Pancreas (tissue), 10 donors: ENCODE data around the gene ERRFI1. TPM values are rescaled to one million over a fixed set of nuclear protein-coding genes. Genes with fewer than 3 reads are reported as not detected.

Experiments
- ATAC-seq, 4 donors: fragments of 200-7000 bp; cut with Tn5 transposase; one replicate each; pipeline versions ENCODE4 v1.8.0 to v1.9.1; 2020; ENCODE audit warnings: mild to moderate bottlenecking in 4 of 4, moderate library complexity in 4 of 4
- DNase-seq, 6 donors: peaks; one replicate each; pipeline ENCODE4 v3.0.0-alpha.2; 2020
- FAIRE-seq: peaks from 2 replicates; lab custom pipeline; 2012; peaks lifted over from hg19 to GRCh38; lab: Jason Lieb, UNC
- H3K27ac ChIP-seq, 4 donors: fragments of 200-600 bp; sonication (generic); 1 replicate in 3 of 4; 2 replicates in 1 of 4; pipeline versions ENCODE4 v1.5.0 to v1.8.0; 2020
- H3K27me3 ChIP-seq, 4 donors: fragments of 200-600 bp; one replicate each; pipeline ENCODE4 v1.8.0; 2021
- H3K36me3 ChIP-seq, 3 donors: fragments of 200-600 bp; sonication (generic) in 1 of 3; one replicate each; pipeline versions ENCODE4 v1.5.0 to v1.8.0; 2020 to 2021
- H3K4me1 ChIP-seq, 3 donors: fragments of 200-600 bp; one replicate each; pipeline ENCODE4 v1.8.0; 2021
- H3K4me3 ChIP-seq, 4 donors: fragments of 200-600 bp; sonication (generic) in 2 of 4; one replicate each; pipeline versions ENCODE4 v1.5.0 to v1.8.0; 2020 to 2021
- H3K9me3 ChIP-seq, 4 donors: fragments of 200-600 bp; one replicate each; pipeline ENCODE4 v1.8.0; 2021
- WGBS, 2 donors: extraction: QIAGEN DNeasy Blood & Tissue Kit; methylation state at CpG; one replicate each; pipeline ENCODE4 v1.1.7; 2013; 5-methylcytosine and 5-hydroxymethylcytosine counted together
- intact Hi-C, 3 donors: fragments of 100-400 bp; cut with DNase I; formaldehyde crosslinking; loops; one replicate each; pipeline versions ENCODE4 v1.11.1 to v1.14.2; 2022
- polyA plus RNA-seq, 2 donors: library from polyadenylated mRNA; stranded (reverse); fragments of 200-250 nt; gene quantifications; one replicate each; pipeline ENCODE4 v1.2.3, GENCODE V29; 2013
- total RNA-seq, 6 donors: library from RNA; stranded (reverse); fragmentation: NEBNext Ultra II Directional in 4 of 6; extraction: Animal tissue kit (Norgen Biotek cat#: 25700) in 4 of 6; gene quantifications; one replicate each; pipeline versions ENCODE4 v1.2.1 to v1.2.4, GENCODE V29; 2021 to 2023
- TF ChIP-seq, protein P1 (sequence below), 4 donors: fragments of 200-600 bp; sonication (generic) in 3 of 4; IDR thresholded peaks; one replicate each; pipeline versions ENCODE4 v1.5.0 to v1.8.0; 2021; ENCODE audit warnings: antibody characterized with exemption in 4 of 4
- donor health status: healthy with polysubstance abuse.
- donor health status: DM: no; HTN: no; CAD: no; lungs with moderate emphysema.
- donor health status: DM: no; HTN: no; CAD: no.
- donor health status: control.
- donor health status: control.
- donor health status: Bipolar disorder and iron deficiency.
- donor health status: DM: yes; HTN: yes; CAD: no.
- donor health status: DM: no; HTN: no; CAD: no.
- donor health status: DM: no; HTN: no; CAD: no.
- donor health status: DM: yes; HTN: yes; CAD: no.

ERRFI1 gene
- total and polyA plus RNA-seq, 8 donors: 36.4 to 392 (median 101) TPM

DNA sequence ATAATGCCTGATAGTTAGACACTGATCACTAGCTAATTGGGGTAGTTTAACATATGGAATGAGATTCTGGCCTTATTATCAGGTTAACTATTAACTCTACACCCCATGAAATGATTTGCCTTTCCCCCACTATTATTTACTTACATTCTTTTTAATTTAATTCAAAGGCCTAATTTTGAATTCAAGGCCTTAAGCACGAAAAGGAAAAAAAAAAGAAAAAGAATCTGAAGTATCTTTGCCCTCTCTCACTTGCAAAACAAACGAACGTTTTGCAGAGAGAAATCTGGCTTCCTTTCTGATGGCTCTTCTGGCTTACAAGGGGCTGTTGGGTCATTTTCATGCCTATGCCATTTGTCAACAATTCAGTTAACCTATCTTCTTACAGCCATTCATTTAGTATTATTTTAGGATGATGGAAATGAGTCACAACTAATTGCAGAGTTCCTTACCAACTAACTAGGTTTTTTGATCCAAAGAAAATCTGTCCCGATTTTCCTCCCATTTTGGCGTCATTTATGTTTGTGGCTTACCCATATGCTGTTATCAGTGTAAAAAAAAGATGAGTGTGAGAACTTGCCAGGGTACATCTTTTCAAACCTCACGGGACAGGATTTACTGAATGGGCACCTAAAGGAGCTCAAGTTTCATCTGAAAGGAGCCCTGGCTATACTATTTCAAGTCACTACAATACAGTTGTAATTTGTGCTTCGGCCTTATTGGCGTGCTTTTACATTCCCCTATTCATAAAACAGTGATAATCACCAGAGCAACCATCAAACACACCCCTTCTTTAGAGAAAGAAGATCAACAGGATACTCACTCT, 1.9 kb upstream of the ERRFI1 start:
- Histone ChIP-seq H3K27ac (peak overlapping the region; percentile 98 to 100 (median 99)), H3K9me3 (no peaks in the 10 kb centered on the region), H3K36me3 (peaks cover 0 to 16% (median 0%) of the 10 kb centered on the region in 3 donors), H3K27me3 (no peaks in the 10 kb centered on the region), H3K4me1 (peaks cover 17 to 23% (median 22%) of the 10 kb centered on the region in 3 donors), H3K4me3 (peak overlapping the region in 2 of 4 donors; percentile 75 to 89)
- intact Hi-C loops: loop anchor here in 2 of 3 donors (2.0 to 5.0 kb wide), 2 partner anchors 284 to 285 kb away; no protein-coding TSS in a partner anchor
- no peak for FAIRE-seq
- TF ChIP-seq, protein P1, sequence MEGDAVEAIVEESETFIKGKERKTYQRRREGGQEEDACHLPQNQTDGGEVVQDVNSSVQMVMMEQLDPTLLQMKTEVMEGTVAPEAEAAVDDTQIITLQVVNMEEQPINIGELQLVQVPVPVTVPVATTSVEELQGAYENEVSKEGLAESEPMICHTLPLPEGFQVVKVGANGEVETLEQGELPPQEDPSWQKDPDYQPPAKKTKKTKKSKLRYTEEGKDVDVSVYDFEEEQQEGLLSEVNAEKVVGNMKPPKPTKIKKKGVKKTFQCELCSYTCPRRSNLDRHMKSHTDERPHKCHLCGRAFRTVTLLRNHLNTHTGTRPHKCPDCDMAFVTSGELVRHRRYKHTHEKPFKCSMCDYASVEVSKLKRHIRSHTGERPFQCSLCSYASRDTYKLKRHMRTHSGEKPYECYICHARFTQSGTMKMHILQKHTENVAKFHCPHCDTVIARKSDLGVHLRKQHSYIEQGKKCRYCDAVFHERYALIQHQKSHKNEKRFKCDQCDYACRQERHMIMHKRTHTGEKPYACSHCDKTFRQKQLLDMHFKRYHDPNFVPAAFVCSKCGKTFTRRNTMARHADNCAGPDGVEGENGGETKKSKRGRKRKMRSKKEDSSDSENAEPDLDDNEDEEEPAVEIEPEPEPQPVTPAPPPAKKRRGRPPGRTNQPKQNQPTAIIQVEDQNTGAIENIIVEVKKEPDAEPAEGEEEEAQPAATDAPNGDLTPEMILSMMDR (IDR thresholded peaks at IDR 0.05): no peak
- WGBS, 2 donors: 10 to 11% methylated on average over 8 of the region's 8 CpGs
- peak in 1 of 4 donors; percentile 0 for ATAC-seq
- no peak for DNase-seq

DNA sequence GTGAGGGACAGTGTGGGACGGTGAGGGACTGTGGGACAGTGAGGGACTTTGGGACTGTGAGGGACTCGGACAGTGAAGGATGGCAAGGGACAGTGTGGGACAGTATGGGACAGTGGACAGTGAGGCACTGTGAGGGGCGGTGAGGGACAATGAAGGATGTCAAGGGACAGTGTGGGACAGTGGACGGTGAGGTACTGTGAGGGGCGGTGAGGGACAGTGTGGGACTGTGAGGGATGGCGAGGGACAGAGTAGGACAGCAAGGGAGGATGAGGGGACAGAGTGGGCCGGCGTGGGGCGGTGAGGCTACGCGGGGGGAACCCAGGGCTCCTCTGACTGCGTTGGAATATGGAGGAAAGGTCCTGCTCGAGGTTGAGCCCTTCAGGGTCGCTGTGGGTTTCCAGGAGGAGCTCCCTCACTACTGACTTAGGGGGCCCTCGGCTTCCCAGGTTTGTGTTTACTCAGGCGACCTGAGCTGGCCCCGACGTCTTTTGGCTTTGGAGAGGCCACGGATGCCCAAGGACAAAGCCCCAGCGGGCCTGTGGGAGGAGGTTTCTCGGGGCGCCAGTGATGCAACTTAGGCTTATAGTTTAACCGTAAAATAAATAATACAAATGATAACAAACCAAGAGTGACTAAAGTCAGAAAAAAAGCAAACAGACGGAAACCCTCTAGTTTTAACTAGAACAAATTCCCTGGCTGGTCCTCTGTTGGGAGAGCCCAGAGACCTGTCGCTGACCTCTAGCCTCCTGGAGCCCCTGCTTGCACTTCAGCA, 1.1 kb upstream of the ERRFI1 start:
- Histone ChIP-seq H3K4me3 (peak overlapping the region; percentile 42 to 92 (median 82)), H3K4me1 (peaks cover 17 to 27% (median 23%) of the 10 kb centered on the region in 3 donors), H3K36me3 (peaks cover 0 to 22% (median 0%) of the 10 kb centered on the region in 3 donors), H3K27me3 (no peaks in the 10 kb centered on the region), H3K27ac (peak overlapping the region; percentile 98 to 100 (median 99)), H3K9me3 (no peaks in the 10 kb centered on the region)
- intact Hi-C loops: loop anchor here in 2 of 3 donors (2.0 to 5.0 kb wide), 2 partner anchors 285 to 286 kb away; no protein-coding TSS in a partner anchor
- 20 to 21% methylated on average over 22 to 25 of the region's 25 CpGs for WGBS, 2 donors
- peak; percentile 88 to 95 (median 93) for DNase-seq
- peak; percentile 50 to 67 (median 60) for ATAC-seq
- TF ChIP-seq, protein P1 (IDR thresholded peaks at IDR 0.05): no peak
- no peak for FAIRE-seq

DNA sequence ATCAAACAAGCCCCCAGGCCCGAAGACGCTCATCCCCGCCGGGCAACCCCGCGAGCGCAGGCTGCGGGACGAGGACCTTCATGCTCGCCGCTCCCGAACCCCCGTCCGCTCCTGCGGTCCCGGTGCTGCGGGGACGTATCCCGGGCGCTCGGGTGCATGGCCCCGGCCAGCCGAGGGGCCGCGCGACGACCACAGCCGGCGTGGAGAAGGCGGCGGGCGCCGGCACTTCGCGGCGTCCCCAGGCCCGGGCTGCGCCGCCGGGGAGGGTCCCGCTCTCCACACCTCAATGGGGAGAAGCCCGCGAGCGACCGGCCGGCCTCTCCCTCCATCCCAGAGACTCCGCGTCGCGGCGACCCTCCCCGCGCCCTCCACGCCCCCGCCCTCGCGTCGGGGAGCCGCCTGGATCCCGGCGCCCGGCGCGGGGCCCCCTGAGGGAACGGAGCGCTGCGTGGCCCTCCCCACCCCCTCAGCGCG, 401 bp downstream of the ERRFI1 start:
- intact Hi-C loops: loop anchor here in 2 of 3 donors (2.0 to 5.0 kb wide), 2 partner anchors 287 kb away; no protein-coding TSS in a partner anchor
- Histone ChIP-seq H3K36me3 (peaks cover 0 to 22% (median 0%) of the 10 kb centered on the region in 3 donors), H3K9me3 (no peaks in the 10 kb centered on the region), H3K27ac (peak overlapping the region; percentile 98 to 100 (median 99)), H3K4me3 (peak overlapping the region; percentile 69 to 92 (median 82)), H3K4me1 (peaks cover 17 to 38% (median 18%) of the 10 kb centered on the region in 3 donors), H3K27me3 (no peaks in the 10 kb centered on the region)
- TF ChIP-seq, protein P1 (IDR thresholded peaks at IDR 0.05): no peak
- 1% methylated on average over 43 to 69 of the region's 69 CpGs for WGBS, 2 donors
- DNase-seq: no peak
- FAIRE-seq: no peak
- ATAC-seq: peak in 1 of 4 donors; percentile 0

DNA sequence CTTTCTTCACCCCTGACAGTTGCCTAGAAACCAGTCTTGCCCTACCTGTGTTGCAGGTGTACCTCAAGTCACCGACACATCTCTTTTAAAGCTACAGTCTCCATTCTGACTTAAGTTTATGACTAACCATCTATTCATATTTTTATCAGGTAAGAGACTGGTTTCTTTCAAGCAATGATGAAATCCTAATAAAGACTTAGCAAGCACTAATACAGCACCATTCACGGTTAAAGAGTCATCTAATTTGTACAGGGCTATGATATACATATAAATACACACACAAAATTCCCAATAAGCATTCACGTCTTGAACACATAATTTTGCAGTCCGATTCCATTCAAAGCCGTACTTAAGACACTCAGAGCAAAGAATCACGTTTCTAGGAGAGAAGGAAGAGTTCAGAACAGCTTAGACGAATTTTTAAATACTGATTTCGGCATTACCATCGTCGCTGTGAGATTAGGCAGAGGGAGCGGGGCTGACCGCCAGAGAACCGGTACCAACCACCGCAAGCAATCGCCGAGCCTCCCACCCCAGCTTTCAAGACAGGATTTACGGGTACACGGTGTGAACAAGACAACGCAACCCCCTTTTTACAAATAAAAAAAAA, 943 bp downstream of the ERRFI1 start:
- ATAC-seq (peak in 1 of 4 donors; percentile 0), FAIRE-seq (no peak), DNase-seq (no peak)
- 1% methylated on average over 19 of the region's 19 CpGs for WGBS, 2 donors
- no peaks in the 10 kb centered on the region for H3K27me3 ChIP-seq
- peak overlapping the region; percentile 69 to 92 (median 82) for H3K4me3 ChIP-seq
- peaks cover 0 to 23% (median 0%) of the 10 kb centered on the region in 3 donors for H3K36me3 ChIP-seq
- intact Hi-C loops: loop anchor here in 1 of 3 donors (5.0 kb wide), 1 partner anchor 287 kb away; no protein-coding TSS in a partner anchor
- peaks cover 17 to 44% (median 17%) of the 10 kb centered on the region in 3 donors for H3K4me1 ChIP-seq
- no peaks in the 10 kb centered on the region for H3K9me3 ChIP-seq
- TF ChIP-seq, protein P1 (IDR thresholded peaks at IDR 0.05): no peak
- H3K27ac ChIP-seq: peak overlapping the region; percentile 98 to 100 (median 99)
